ENCODE data around the gene SVOPL. TPM values are rescaled to one million over a fixed set of nuclear protein-coding genes. Genes with fewer than 3 reads are reported as not detected.
A peak's percentile ranks its signal among the peaks of the same experiment; 100 is the strongest.

SVOPL gene
- total and polyA plus RNA-seq, 4 donors = 0.13 to 1.5 (median 0.39) TPM; not detected in 1

DNA sequence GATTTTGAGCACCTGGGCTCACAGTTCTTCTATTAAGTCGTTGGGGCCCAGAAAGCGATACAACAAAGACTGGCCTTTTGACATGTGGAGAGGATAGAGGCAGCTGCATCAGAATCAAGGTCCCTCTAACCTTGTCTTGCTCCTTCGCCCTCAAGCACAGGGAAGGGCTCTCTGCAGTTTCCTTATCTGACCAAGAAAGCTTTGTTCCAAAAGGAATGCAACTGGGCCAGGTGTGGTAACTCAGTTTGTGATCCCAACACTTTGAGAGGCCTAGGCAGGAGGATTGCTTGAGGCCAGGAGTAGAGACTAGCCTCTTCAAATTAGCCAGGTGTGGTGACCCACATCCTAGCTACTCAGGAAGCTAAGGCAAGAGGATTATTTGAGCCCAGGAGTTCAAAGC, 32.2 kb downstream of the SVOPL start:
- TF ChIP-seq, protein P1, sequence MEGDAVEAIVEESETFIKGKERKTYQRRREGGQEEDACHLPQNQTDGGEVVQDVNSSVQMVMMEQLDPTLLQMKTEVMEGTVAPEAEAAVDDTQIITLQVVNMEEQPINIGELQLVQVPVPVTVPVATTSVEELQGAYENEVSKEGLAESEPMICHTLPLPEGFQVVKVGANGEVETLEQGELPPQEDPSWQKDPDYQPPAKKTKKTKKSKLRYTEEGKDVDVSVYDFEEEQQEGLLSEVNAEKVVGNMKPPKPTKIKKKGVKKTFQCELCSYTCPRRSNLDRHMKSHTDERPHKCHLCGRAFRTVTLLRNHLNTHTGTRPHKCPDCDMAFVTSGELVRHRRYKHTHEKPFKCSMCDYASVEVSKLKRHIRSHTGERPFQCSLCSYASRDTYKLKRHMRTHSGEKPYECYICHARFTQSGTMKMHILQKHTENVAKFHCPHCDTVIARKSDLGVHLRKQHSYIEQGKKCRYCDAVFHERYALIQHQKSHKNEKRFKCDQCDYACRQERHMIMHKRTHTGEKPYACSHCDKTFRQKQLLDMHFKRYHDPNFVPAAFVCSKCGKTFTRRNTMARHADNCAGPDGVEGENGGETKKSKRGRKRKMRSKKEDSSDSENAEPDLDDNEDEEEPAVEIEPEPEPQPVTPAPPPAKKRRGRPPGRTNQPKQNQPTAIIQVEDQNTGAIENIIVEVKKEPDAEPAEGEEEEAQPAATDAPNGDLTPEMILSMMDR (IDR thresholded peaks at IDR 0.05; ENCODE audit: control extremely low read depth, extremely low read depth) = no peak
- DNase-seq (no peak), ATAC-seq (ENCODE audit: insufficient read depth, low FRiP score) (no peak)
- Histone ChIP-seq H3K36me3 (ENCODE audit: control insufficient read depth in 4 of 4, insufficient read depth in 4 of 4, low read length in 4 of 4) (no peaks in the 10 kb centered on the region), H3K27ac (ENCODE audit: low read depth in 1 of 2, low read length in 1 of 2) (no peak overlapping the region), H3K9ac (ENCODE audit: insufficient read depth in 1 of 2, low read length in 2 of 2) (no peak overlapping the region), H3K4me3 (no peak overlapping the region), H3K9me3 (ENCODE audit: control insufficient read depth in 4 of 4, insufficient read depth in 3 of 4, low read length in 3 of 4) (no peaks in the 10 kb centered on the region), H3K27me3 (ENCODE audit: control insufficient read depth in 3 of 3, insufficient read depth in 3 of 3, low read length in 2 of 3) (no peaks in the 10 kb centered on the region), H3K4me1 (ENCODE audit: control insufficient read depth in 5 of 5, insufficient read depth in 5 of 5, low read length in 5 of 5) (no peaks in the 10 kb centered on the region)
- WGBS, 2 donors = 87 to 93% methylated on average over 3 of the region's 3 CpGs

DNA sequence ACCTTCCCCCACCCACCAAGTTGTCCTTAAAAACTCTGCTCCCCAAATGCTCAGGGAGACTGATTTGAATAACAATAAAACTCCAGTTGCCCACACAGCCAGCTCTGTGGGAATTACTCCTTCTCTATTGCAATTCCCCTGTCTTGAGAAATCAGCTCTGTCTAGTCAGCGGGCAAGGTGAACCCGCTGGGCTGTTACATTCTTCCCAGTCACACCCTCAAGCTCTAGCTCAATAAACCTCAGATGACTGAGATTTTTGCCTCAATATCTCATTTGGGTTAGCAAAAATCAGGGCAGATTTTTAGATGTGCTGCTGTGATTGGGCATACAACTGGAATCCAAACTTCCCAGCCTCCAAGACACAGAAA, 32.9 kb downstream of the SVOPL start:
- TF ChIP-seq, protein P1 (IDR thresholded peaks at IDR 0.05; ENCODE audit: control extremely low read depth, extremely low read depth) = no peak
- DNase-seq (no peak), ATAC-seq (ENCODE audit: insufficient read depth, low FRiP score) (no peak)
- H3K9me3 ChIP-seq (ENCODE audit: control insufficient read depth in 4 of 4, insufficient read depth in 3 of 4, low read length in 3 of 4) = no peaks in the 10 kb centered on the region
- H3K4me1 ChIP-seq (ENCODE audit: control insufficient read depth in 5 of 5, insufficient read depth in 5 of 5, low read length in 5 of 5) = no peaks in the 10 kb centered on the region
- WGBS, 2 donors = 90 to 95% methylated on average over 2 of the region's 2 CpGs
- no peaks in the 10 kb centered on the region for H3K27me3 ChIP-seq (ENCODE audit: control insufficient read depth in 3 of 3, insufficient read depth in 3 of 3, low read length in 2 of 3)
- H3K4me3 ChIP-seq = no peak overlapping the region
- no peaks in the 10 kb centered on the region for H3K36me3 ChIP-seq (ENCODE audit: control insufficient read depth in 4 of 4, insufficient read depth in 4 of 4, low read length in 4 of 4)
- no peak overlapping the region for H3K27ac ChIP-seq (ENCODE audit: low read depth in 1 of 2, low read length in 1 of 2)
- no peak overlapping the region for H3K9ac ChIP-seq (ENCODE audit: insufficient read depth in 1 of 2, low read length in 2 of 2)

DNA sequence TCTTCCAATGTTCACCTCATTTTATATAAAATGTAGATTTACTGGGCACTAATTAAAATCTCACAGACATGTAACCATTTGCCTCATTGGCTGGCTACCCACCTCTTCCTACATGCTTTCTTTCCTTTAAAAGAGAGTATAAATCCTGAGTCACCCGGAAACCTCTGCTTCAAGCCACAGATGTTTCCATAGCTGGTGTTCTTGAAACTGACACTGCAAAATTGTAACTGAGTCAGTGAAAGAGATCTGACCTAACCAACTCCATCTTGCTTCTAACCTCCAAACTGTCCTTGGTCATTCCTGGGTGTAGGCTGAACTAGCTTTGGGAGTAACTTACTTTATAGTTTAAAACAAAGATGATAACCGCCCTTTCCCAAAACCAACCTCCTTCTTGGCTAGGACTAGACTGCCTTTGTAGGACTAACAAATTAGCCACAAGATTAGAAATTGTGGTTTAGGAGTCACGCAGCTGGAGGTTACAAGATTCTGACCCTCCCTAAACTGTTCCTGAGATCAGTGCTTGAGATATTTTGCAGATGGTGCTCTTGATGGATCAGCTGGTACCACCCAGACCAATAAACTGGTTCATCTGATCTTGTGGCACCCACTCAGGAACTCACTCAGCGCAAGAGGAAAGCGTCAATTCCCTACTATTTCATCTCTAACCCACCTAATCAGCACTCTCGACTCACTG, 33.5 kb downstream of the SVOPL start:
- no peak for DNase-seq
- Histone ChIP-seq H3K27me3 (ENCODE audit: control insufficient read depth in 3 of 3, insufficient read depth in 3 of 3, low read length in 2 of 3) (no peaks in the 10 kb centered on the region), H3K27ac (ENCODE audit: low read depth in 1 of 2, low read length in 1 of 2) (no peak overlapping the region), H3K9me3 (ENCODE audit: control insufficient read depth in 4 of 4, insufficient read depth in 3 of 4, low read length in 3 of 4) (no peaks in the 10 kb centered on the region), H3K4me1 (ENCODE audit: control insufficient read depth in 5 of 5, insufficient read depth in 5 of 5, low read length in 5 of 5) (no peaks in the 10 kb centered on the region), H3K36me3 (ENCODE audit: control insufficient read depth in 4 of 4, insufficient read depth in 4 of 4, low read length in 4 of 4) (no peaks in the 10 kb centered on the region), H3K4me3 (no peak overlapping the region), H3K9ac (ENCODE audit: insufficient read depth in 1 of 2, low read length in 2 of 2) (no peak overlapping the region)
- TF ChIP-seq, protein P1 (IDR thresholded peaks at IDR 0.05; ENCODE audit: control extremely low read depth, extremely low read depth) = no peak
- no peak for ATAC-seq (ENCODE audit: insufficient read depth, low FRiP score)
- WGBS, 2 donors = 70 to 74% methylated on average over 6 of the region's 6 CpGs

DNA sequence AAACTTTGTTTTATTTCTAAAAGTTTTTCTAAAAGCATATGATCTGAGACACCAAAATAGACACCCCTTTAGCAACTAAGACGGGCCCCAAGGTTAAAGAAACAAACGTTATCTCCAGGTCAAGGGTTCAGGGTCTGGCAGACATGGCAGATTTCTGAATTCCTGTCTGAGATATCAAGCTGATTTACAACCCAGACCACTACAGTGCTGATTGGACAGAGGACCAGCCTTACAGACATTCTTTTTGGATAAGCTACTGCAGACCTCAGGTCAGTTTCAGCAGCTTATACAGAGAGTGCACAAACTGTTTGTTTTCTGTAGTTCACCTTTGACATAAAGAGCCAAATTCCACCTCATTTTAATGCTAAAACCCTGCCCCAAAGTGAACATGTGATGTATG, 34.8 kb downstream of the SVOPL start:
- TF ChIP-seq, protein P1 (IDR thresholded peaks at IDR 0.05; ENCODE audit: control extremely low read depth, extremely low read depth) = no peak
- DNase-seq (peak in 1 of 3 donors; percentile 15), ATAC-seq (ENCODE audit: insufficient read depth, low FRiP score) (no peak)
- H3K4me3 ChIP-seq = no peak overlapping the region
- no peaks in the 10 kb centered on the region for H3K36me3 ChIP-seq (ENCODE audit: control insufficient read depth in 4 of 4, insufficient read depth in 4 of 4, low read length in 4 of 4)
- H3K9ac ChIP-seq (ENCODE audit: insufficient read depth in 1 of 2, low read length in 2 of 2) = no peak overlapping the region
- WGBS, 2 donors = 26 to 52% methylated on average over 2 of the region's 2 CpGs
- H3K27ac ChIP-seq (ENCODE audit: low read depth in 1 of 2, low read length in 1 of 2) = no peak overlapping the region
- no peaks in the 10 kb centered on the region for H3K27me3 ChIP-seq (ENCODE audit: control insufficient read depth in 3 of 3, insufficient read depth in 3 of 3, low read length in 2 of 3)
- H3K4me1 ChIP-seq (ENCODE audit: control insufficient read depth in 5 of 5, insufficient read depth in 5 of 5, low read length in 5 of 5) = no peaks in the 10 kb centered on the region
- no peaks in the 10 kb centered on the region for H3K9me3 ChIP-seq (ENCODE audit: control insufficient read depth in 4 of 4, insufficient read depth in 3 of 4, low read length in 3 of 4)

All from lung (tissue), 12 donors.